Muscle layer of duodenum (tissue), 2 donors: ENCODE measurements around the gene CD1D.
A peak's percentile ranks its signal among the peaks of the same experiment; 100 is the strongest.

Experiments
- H3K27ac ChIP-seq: one replicate; pipeline ENCODE4 v1.7.0; 2013; ENCODE audit warnings: mild to moderate bottlenecking, low read length
- H3K27me3 ChIP-seq: one replicate; pipeline ENCODE4 v1.7.0; 2013; ENCODE audit warnings: low read depth, mild to moderate bottlenecking, control low read depth, low read length
- H3K36me3 ChIP-seq, 2 donors: one replicate each; pipeline ENCODE4 v1.7.0; 2013; ENCODE audit warnings: low read length in 2 of 2, control low read depth in 1 of 2, mild to moderate bottlenecking in 1 of 2; ENCODE audit not compliant: insufficient read depth in 2 of 2, control insufficient read depth in 1 of 2
- H3K4me1 ChIP-seq, 2 donors: one replicate each; pipeline ENCODE4 v1.7.0; 2013; ENCODE audit warnings: low read length in 2 of 2, mild to moderate bottlenecking in 2 of 2, control low read depth in 1 of 2, moderate library complexity in 1 of 2; ENCODE audit not compliant: insufficient read depth in 2 of 2, control insufficient read depth in 1 of 2
- H3K4me3 ChIP-seq, 2 donors: one replicate each; pipeline ENCODE4 v1.7.0; 2013; ENCODE audit warnings: low read length in 2 of 2, low read depth in 1 of 2, mild to moderate bottlenecking in 1 of 2
- H3K9me3 ChIP-seq, 2 donors: one replicate each; pipeline ENCODE4 v1.7.0; 2013; ENCODE audit warnings: low read length in 2 of 2, control low read depth in 1 of 2, mild to moderate bottlenecking in 1 of 2; ENCODE audit not compliant: control insufficient read depth in 1 of 2
- donor health status: healthy.

CD1D gene

GRCh38 chr1:158180741-158181576 is at the start of gene CD1D:
TSS of gene CD1D (plus strand) at chr1:158180895. CDS start at chr1:158181102, 207 bp downstream.
- Histone ChIP-seq H3K9me3 (no peaks in the 10 kb centered on the region), H3K4me1 (peaks cover 0 to 18% of the 10 kb centered on the region in 2 donors), H3K4me3 (peak within 1 kb of the TSS; percentile 72 to 75), H3K27ac (no peak within 1 kb of the TSS), H3K27me3 (peaks cover 12% of the 10 kb centered on the region), H3K36me3 (no peaks in the 10 kb centered on the region)

- Histone ChIP-seq H3K27ac (no peak overlapping the region), H3K36me3 (no peaks in the 10 kb centered on the region), H3K4me3 (no peak overlapping the region), H3K9me3 (no peaks in the 10 kb centered on the region), H3K27me3 (no peaks in the 10 kb centered on the region), H3K4me1 (no peaks in the 10 kb centered on the region)
These were observed 49.5 kb upstream of the CD1D start for GRCh38 chr1:158131217-158131616.

GRCh38 chr1:158140764-158141192 is 39.9 kb upstream of the CD1D start:
- H3K36me3 ChIP-seq, result peaks cover 0 to 3% of the 10 kb centered on the region in 2 donors
- no peak overlapping the region for H3K27ac ChIP-seq
- H3K4me1 ChIP-seq, result no peaks in the 10 kb centered on the region
- no peak overlapping the region for H3K4me3 ChIP-seq
- no peaks in the 10 kb centered on the region for H3K9me3 ChIP-seq
- no peaks in the 10 kb centered on the region for H3K27me3 ChIP-seq

GRCh38 chr1:158145173-158145719 is 35.4 kb upstream of the CD1D start:
- Histone ChIP-seq H3K27ac (no peak overlapping the region), H3K4me3 (no peak overlapping the region), H3K36me3 (peaks cover 0 to 3% of the 10 kb centered on the region in 2 donors), H3K27me3 (no peaks in the 10 kb centered on the region), H3K4me1 (no peaks in the 10 kb centered on the region), H3K9me3 (no peaks in the 10 kb centered on the region)

- H3K27me3 ChIP-seq, result no peaks in the 10 kb centered on the region
- H3K4me3 ChIP-seq, result no peak overlapping the region
- H3K9me3 ChIP-seq, result no peaks in the 10 kb centered on the region
- H3K27ac ChIP-seq, result no peak overlapping the region
- H3K36me3 ChIP-seq, result no peaks in the 10 kb centered on the region
- no peaks in the 10 kb centered on the region for H3K4me1 ChIP-seq
These were observed 34.5 kb upstream of the CD1D start for GRCh38 chr1:158146165-158146564.

- H3K4me1 ChIP-seq, result no peaks in the 10 kb centered on the region
- H3K4me3 ChIP-seq, result no peak overlapping the region
- no peak overlapping the region for H3K27ac ChIP-seq
- H3K27me3 ChIP-seq, result no peaks in the 10 kb centered on the region
- H3K9me3 ChIP-seq, result no peaks in the 10 kb centered on the region
- H3K36me3 ChIP-seq, result no peaks in the 10 kb centered on the region
These were observed 34.0 kb upstream of the CD1D start for GRCh38 chr1:158146739-158147138.

- no peaks in the 10 kb centered on the region for H3K4me1 ChIP-seq
- H3K27ac ChIP-seq, result no peak overlapping the region
- no peak overlapping the region for H3K4me3 ChIP-seq
These were observed 33.3 kb upstream of the CD1D start for GRCh38 chr1:158147401-158147800.

GRCh38 chr1:158147869-158148268 is 32.8 kb upstream of the CD1D start:
- Histone ChIP-seq H3K4me3 (no peak overlapping the region), H3K4me1 (no peaks in the 10 kb centered on the region), H3K36me3 (no peaks in the 10 kb centered on the region), H3K27me3 (no peaks in the 10 kb centered on the region), H3K27ac (no peak overlapping the region), H3K9me3 (no peaks in the 10 kb centered on the region)

More at GRCh38 chr1:158147401-158147800, 33.3 kb upstream of the CD1D start:
- Histone ChIP-seq H3K27me3 (no peaks in the 10 kb centered on the region), H3K36me3 (no peaks in the 10 kb centered on the region), H3K9me3 (no peaks in the 10 kb centered on the region)

GRCh38 chr1:158148468-158148867 is 32.2 kb upstream of the CD1D start:
- Histone ChIP-seq H3K27me3 (no peaks in the 10 kb centered on the region), H3K27ac (peak overlapping the region; percentile 56), H3K9me3 (no peaks in the 10 kb centered on the region), H3K4me3 (no peak overlapping the region), H3K36me3 (no peaks in the 10 kb centered on the region), H3K4me1 (no peaks in the 10 kb centered on the region)

- Histone ChIP-seq H3K36me3 (no peaks in the 10 kb centered on the region), H3K27ac (peak overlapping the region; percentile 56), H3K9me3 (no peaks in the 10 kb centered on the region), H3K27me3 (no peaks in the 10 kb centered on the region), H3K4me1 (no peaks in the 10 kb centered on the region), H3K4me3 (peak overlapping the region; percentile 60)
These were observed 31.5 kb upstream of the CD1D start for GRCh38 chr1:158149175-158149574.

GRCh38 chr1:158149577-158150269 is 31.0 kb upstream of the CD1D start:
- no peaks in the 10 kb centered on the region for H3K27me3 ChIP-seq
- H3K4me3 ChIP-seq, result peak overlapping the region; percentile 60
- H3K36me3 ChIP-seq, result no peaks in the 10 kb centered on the region
- no peaks in the 10 kb centered on the region for H3K9me3 ChIP-seq
- no peaks in the 10 kb centered on the region for H3K4me1 ChIP-seq
- peak overlapping the region; percentile 58 for H3K27ac ChIP-seq
